Measurements from ENCODE around the gene ANKMY2. TPM values are rescaled to one million over a fixed set of nuclear protein-coding genes. Genes with fewer than 3 reads are reported as not detected.
A peak's percentile ranks its signal among the peaks of the same experiment; 100 is the strongest.
"Not testable (repeated sequence)": the region's sequence is repeated elsewhere in the genome, so short reads cannot be mapped to it uniquely, and the experiment has no call there.

The ANKMY2 gene
- total RNA-seq = 29.5 TPM

GRCh38 chr7:16645593-16646471 lies at the start of gene ANKMY2, which contains the start of gene BZW2:
TSS of gene ANKMY2 (minus strand) at chr7:16645754. CDS start at chr7:16645573, 181 bp downstream.
TSS of gene BZW2 (plus strand) at chr7:16646181. CDS start at chr7:16665444, 19,263 bp downstream.
- intact Hi-C loops (cut with DNase I) = no loop called here
- peak; percentile 96 for DNase-seq (ENCODE audit: low spot score)
- ATAC-seq = peak; percentile 98

DNA sequence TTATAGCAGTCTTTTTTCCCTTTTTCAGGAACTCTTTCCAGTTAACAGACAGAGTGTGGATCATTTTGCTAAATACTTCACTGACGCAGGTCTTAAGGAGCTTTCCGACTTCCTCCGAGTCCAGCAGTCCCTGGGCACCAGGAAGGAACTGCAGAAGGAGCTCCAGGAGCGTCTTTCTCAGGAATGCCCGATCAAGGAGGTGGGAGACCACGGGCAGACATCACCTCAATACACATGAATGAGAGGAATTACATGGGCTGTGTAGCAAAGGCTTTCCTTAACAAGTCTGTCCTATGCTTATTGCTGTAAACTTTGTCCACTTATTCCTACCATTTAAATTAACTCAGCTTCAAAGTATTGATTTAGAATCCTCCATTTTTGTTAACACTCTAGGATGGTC lies 49.3 kb upstream of the ANKMY2 start:
- DNase-seq (ENCODE audit: low spot score) = no peak
- intact Hi-C loops (cut with DNase I) = loop anchor here (10.0 kb wide), 1 partner anchor 220 kb away; no protein-coding TSS in a partner anchor
- ATAC-seq = no peak

DNA sequence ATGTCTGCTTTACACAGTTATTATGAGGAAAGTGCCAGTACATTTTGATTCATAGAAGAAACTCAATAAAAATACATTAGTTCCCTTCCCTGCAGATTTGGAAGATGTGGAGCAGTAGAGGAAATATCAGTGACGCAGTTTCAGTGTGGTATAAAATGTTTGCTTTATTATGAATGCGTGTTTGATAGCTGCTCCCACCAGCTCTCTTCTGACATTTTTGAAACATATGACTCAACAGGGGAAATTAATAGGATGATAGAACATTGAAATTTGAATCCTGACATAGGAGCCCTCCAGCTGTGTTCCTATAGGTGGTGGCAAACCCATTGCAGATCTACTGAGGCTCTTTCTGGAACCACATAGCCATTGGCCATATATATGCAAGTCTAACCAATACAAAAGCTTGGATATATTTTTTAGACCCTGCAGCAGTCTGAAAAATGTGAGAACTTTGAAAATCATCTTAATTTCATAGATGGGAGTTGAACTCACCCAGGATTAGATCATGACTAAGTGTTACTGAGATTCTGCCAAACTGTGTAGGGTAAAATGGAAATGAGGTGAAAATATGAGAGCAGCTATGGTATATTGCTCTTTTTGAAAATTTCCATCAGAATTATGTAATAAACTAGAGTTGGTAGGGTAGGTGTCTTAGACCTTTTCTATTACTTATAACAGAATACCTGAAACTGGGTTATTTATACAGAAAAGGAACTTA lies 48.2 kb upstream of the ANKMY2 start:
- ATAC-seq (no peak), DNase-seq (ENCODE audit: low spot score) (no peak)
- intact Hi-C loops (cut with DNase I) = loop anchor here (10.0 kb wide), 1 partner anchor 221 kb away; no protein-coding TSS in a partner anchor

DNA sequence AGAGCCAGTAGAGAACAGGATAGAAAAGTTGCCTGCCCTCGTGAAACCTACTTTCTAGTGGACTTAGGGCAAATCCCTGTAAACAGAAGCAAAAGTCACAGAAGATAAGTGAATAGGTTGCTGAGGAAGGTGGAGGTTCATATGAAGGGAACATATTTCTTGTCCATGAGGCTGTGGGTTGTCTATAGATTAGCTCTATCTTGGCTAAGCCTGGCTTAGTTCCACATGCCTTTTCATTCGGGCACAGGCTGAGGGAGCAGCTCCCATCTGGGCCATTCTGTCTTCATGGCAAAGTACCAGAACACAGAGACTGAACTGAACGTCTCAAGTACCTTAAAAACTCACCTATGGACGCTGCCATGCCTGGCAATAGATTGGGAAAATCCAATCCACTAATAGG lies 45.7 kb upstream of the ANKMY2 start:
- DNase-seq (ENCODE audit: low spot score) (no peak), ATAC-seq (no peak)
- intact Hi-C loops (cut with DNase I) = loop anchor here (10.0 kb wide), 1 partner anchor 224 kb away; no protein-coding TSS in a partner anchor

GRCh38 chr7:16688249-16688648 lies 42.7 kb upstream of the ANKMY2 start:
- ATAC-seq (no peak), DNase-seq (ENCODE audit: low spot score) (no peak)
- intact Hi-C loops (cut with DNase I) = no loop called here

DNA sequence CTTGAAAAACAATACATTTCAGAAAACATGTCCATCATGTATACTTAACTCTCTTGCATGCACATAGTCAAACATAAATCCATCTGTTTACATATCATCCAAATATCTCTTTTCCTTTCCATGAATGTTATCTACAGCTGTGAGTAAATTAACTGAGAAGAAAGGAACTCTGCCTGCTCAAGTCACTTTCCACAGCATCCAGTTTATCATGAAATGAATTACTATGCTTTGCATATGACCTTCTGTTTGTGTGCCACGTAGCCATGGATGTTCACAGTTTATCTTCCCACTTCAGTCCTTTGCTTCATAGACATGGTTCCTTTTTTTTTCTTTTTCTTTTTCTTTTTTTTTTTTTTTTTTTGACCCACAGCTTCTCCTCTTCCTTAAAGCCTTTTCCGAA lies 40.0 kb upstream of the ANKMY2 start:
- no peak for DNase-seq (ENCODE audit: low spot score)
- intact Hi-C loops (cut with DNase I) = no loop called here
- ATAC-seq = no peak

DNA sequence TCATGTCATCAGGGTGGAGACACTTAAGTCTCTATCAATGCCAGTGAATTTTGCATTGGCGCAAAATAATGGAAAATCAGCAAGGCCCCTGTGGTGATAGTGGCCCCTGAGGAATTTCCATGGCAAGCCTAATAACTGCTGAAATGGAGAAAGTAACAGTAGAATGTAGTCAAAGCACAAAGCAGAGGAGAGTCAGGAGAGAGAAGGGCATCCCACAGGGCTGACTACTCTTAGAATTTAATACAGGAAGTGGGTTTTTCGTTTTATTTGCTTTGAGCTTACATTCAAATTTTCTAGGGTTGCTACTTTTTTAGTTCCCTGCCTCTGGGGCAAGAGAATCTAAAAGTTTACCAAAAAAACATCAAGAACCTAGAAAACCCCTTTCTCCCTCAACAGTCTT lies 39.4 kb upstream of the ANKMY2 start:
- intact Hi-C loops (cut with DNase I) = no loop called here
- DNase-seq (ENCODE audit: low spot score) = no peak

GRCh38 chr7:16678645-16679566 lies 33.4 kb upstream of the ANKMY2 start:
- DNase-seq (ENCODE audit: low spot score); intact Hi-C loops (cut with DNase I); ATAC-seq: not testable (repeated sequence)

More for the DNA sequence above, 39.4 kb upstream of the ANKMY2 start:
- ATAC-seq = no peak

- DNase-seq (ENCODE audit: low spot score) = no peak
- intact Hi-C loops (cut with DNase I) = no loop called here
- no peak for ATAC-seq
These were observed 32.5 kb upstream of the ANKMY2 start for GRCh38 chr7:16677978-16678494.

DNA sequence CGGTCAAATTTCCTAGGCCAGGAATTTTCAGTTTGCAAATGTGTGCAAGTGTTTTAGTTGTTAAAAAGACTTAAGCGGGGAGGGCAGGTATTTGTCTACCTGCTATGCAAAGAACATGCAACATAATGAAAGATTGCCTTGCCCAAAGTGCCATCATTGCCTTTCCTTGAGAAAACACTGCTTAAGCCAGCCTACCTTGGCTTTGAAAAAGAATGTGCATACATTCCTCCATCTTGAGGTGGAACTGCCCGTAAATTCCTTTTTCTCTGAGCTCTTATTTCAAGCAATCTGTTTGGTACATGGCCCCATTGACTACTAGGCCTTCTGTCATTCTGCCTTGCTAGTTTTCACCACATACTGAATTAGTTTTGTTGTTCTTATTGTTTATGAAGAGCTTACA lies 29.7 kb upstream of the ANKMY2 start:
- no peak for DNase-seq (ENCODE audit: low spot score)
- intact Hi-C loops (cut with DNase I) = no loop called here
- no peak for ATAC-seq

GRCh38 chr7:16671811-16672210 lies 26.3 kb upstream of the ANKMY2 start:
- ATAC-seq = no peak
- intact Hi-C loops (cut with DNase I) = no loop called here

GRCh38 chr7:16670731-16671344 lies 25.3 kb upstream of the ANKMY2 start:
- DNase-seq (ENCODE audit: low spot score) = no peak
- intact Hi-C loops (cut with DNase I) = no loop called here
- no peak for ATAC-seq

More at GRCh38 chr7:16671811-16672210, 26.3 kb upstream of the ANKMY2 start:
- DNase-seq (ENCODE audit: low spot score) = no peak

DNA sequence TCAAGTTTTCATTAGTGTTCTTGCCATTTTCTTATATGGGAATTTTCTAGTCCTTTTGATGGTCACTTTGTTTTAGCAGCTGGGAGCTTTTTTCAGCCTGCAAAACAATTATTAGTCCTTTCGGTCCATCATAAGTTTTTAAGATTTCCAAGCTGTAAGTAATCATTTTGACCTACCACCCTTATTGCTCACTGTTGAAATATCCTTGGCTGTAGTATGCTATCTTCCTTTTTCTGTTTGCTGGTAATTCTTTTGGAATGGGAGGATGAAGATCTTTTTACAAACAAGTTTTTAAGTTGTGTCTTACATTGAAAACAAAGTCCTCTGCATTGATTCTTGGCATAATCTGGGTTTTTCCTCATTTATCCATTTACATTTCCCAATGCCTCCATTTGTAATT lies 24.5 kb upstream of the ANKMY2 start:
- intact Hi-C loops (cut with DNase I) = no loop called here
- ATAC-seq (peak; percentile 38), DNase-seq (ENCODE audit: low spot score) (no peak)

- intact Hi-C loops (cut with DNase I) = no loop called here
- ATAC-seq (no peak), DNase-seq (ENCODE audit: low spot score) (no peak)
These were observed 24.0 kb upstream of the ANKMY2 start for GRCh38 chr7:16669581-16669980.

DNA sequence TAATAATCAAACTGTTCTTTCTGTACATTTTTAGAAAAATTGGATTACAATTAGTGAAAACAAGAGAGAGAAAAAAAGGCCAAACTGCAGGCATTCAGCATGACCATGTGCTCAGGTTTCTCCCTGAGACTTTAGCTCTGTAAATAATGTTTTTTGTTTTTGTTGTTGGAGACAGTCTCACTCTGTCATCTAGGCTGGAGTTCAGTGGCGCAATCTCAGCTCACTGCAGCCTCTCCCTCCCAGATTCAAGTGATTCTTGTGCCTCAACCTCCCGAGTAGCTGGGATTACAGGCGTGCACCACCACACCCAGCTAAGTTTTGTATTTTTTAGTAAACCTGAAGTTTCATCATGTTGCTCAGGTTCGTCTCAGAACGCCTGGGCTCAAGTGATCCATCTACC lies 23.4 kb upstream of the ANKMY2 start:
- intact Hi-C loops (cut with DNase I) = no loop called here
- ATAC-seq (no peak), DNase-seq (ENCODE audit: low spot score) (no peak)

DNA sequence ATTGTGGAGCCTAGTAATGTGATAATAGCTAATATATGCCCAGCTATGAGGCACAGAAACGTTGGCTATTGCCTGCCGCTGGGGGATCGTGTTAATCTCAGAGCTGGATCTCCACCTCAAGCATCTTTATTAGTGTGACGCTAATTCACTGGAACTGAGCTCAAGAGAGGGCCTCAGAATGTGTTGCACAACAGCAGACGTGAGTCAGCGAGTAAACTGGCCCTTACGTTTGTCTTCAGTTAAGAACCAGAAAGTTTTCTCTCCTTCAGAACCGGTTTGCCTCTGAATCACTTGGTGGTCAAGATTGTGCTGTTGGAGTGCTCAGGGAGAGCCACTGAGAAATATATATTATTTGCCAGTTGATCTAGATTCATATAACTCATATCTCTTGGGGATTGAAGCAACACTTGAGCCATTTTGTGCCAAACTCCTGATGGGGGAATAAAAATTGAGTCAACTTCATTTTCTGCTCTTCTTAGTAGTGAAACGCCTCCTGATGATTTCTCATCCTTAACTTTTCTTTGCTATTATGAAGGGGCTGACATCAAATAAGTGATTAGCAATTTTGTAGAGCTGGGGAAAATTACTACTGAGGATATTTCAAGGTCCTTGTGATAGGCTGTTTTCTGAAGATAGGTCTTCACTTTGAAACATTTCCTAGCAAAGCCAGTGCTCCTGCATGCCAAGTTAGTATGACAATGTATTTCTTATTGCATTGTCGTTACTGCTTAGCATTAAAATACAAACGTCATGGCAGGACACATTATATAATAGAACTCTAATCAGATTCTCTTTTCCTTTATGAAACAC lies 22.7 kb upstream of the ANKMY2 start:
- DNase-seq (ENCODE audit: low spot score) (peak; percentile 71), ATAC-seq (peak; percentile 96)
- intact Hi-C loops (cut with DNase I) = no loop called here

DNA sequence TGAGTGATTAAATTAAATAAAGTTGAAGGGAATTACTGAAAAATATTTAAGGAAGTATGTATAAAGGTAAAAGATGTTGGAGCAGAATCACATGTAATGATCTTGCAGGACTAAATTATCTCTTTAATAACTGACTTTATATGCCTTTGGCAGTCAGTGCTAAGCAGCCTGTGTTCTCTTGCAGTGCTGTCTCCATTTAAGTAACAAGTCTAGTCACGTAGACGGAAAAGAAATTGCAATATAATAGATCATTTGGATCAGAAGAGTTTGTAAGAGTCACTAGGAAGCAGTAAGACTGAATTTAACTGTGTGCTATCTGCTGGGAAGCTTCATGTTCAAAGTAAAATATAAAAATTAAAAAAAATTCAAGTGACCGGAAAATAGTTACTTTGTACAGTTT lies 21.8 kb upstream of the ANKMY2 start:
- ATAC-seq (peak; percentile 44), DNase-seq (ENCODE audit: low spot score) (no peak)
- intact Hi-C loops (cut with DNase I) = no loop called here
